ENCODE data around the gene EIF3I. TPM values are rescaled to one million over a fixed set of nuclear protein-coding genes. Genes with fewer than 3 reads are reported as not detected.

Gene EIF3I
- total RNA-seq, 1 experiment from 2014 or later, result 290 TPM

GRCh38 chr1:32205401-32206370 is 16.5 kb upstream of the EIF3I start, which contains the start of gene IQCC:
TSS of gene IQCC (plus strand) at chr1:32205671. CDS start at chr1:32205682, 11 bp downstream.
- H3K4me3 ChIP-seq, result peak within 1 kb of the TSS; percentile 64
- no peaks in the 10 kb centered on the region for H3K27me3 ChIP-seq

GRCh38 chr1:32208469-32208868 is 13.7 kb upstream of the EIF3I start:
- Histone ChIP-seq H3K27ac (no peak overlapping the region), H3K27me3 (no peaks in the 10 kb centered on the region)

More at GRCh38 chr1:32205401-32206370, 16.5 kb upstream of the EIF3I start, which contains the start of gene IQCC:
- Histone ChIP-seq H3K36me3 (no peaks in the 10 kb centered on the region), H3K27ac (peak within 1 kb of the TSS; percentile 11; the same call in 1 of the 2 replicates), H3K4me1 (peaks cover 10% of the 10 kb centered on the region), H3K9me3 (replicated peaks) (no peaks in the 10 kb centered on the region)
- peak; percentile 87 to 89 for DNase-seq

GRCh38 chr1:32208891-32209328 is 13.3 kb upstream of the EIF3I start, which contains the start of gene DCDC2B:
TSS of gene DCDC2B (plus strand) at chr1:32209089. CDS start at chr1:32209094, 5 bp downstream.
- Histone ChIP-seq H3K27ac (peak within 1 kb of the TSS; percentile 9; the same call in 1 of the 2 replicates), H3K9me3 (replicated peaks) (no peaks in the 10 kb centered on the region), H3K4me1 (peaks cover 10% of the 10 kb centered on the region), H3K4me3 (no peak within 1 kb of the TSS), H3K36me3 (no peaks in the 10 kb centered on the region), H3K27me3 (no peaks in the 10 kb centered on the region)
- peak; percentile 96 for DNase-seq

More at GRCh38 chr1:32208469-32208868, 13.7 kb upstream of the EIF3I start:
- Histone ChIP-seq H3K36me3 (no peaks in the 10 kb centered on the region), H3K4me3 (no peak overlapping the region), H3K4me1 (peaks cover 10% of the 10 kb centered on the region), H3K9me3 (replicated peaks) (no peaks in the 10 kb centered on the region)
- DNase-seq, result no peak

- H3K36me3 ChIP-seq, result no peaks in the 10 kb centered on the region
- H3K9me3 ChIP-seq (replicated peaks), result no peaks in the 10 kb centered on the region
- no peak overlapping the region for H3K4me3 ChIP-seq
- peak; percentile 70 to 85 for DNase-seq
- H3K27ac ChIP-seq, result no peak overlapping the region
- no peaks in the 10 kb centered on the region for H3K27me3 ChIP-seq
- H3K4me1 ChIP-seq, result no peaks in the 10 kb centered on the region
Observed at GRCh38 chr1:32215629-32216480, 6.4 kb upstream of the EIF3I start.

GRCh38 chr1:32216566-32216965 is 5.6 kb upstream of the EIF3I start:
- Histone ChIP-seq H3K36me3 (no peaks in the 10 kb centered on the region), H3K4me1 (no peaks in the 10 kb centered on the region), H3K27me3 (no peaks in the 10 kb centered on the region), H3K27ac (no peak overlapping the region), H3K9me3 (replicated peaks) (no peaks in the 10 kb centered on the region), H3K4me3 (no peak overlapping the region)
- no peak for DNase-seq

GRCh38 chr1:32219022-32219421 is 3.2 kb upstream of the EIF3I start:
- Histone ChIP-seq H3K4me3 (no peak overlapping the region), H3K4me1 (peaks cover 3% of the 10 kb centered on the region; the same call in 1 of the 2 replicates), H3K9me3 (replicated peaks) (no peaks in the 10 kb centered on the region), H3K27ac (no peak overlapping the region), H3K27me3 (no peaks in the 10 kb centered on the region), H3K36me3 (peaks cover 4% of the 10 kb centered on the region)
- no peak for DNase-seq

- Histone ChIP-seq H3K36me3 (peaks cover 17% of the 10 kb centered on the region), H3K27ac (no peak overlapping the region; the same call in 1 of the 2 replicates), H3K9me3 (replicated peaks) (no peaks in the 10 kb centered on the region), H3K27me3 (no peaks in the 10 kb centered on the region), H3K4me3 (peak overlapping the region; percentile 87), H3K4me1 (peaks cover 3% of the 10 kb centered on the region; the same call in 1 of the 2 replicates)
- DNase-seq, result no peak
Observed at GRCh38 chr1:32220746-32221580, 1.2 kb upstream of the EIF3I start.

- H3K36me3 ChIP-seq, result peaks cover 20% of the 10 kb centered on the region
- no peaks in the 10 kb centered on the region for H3K27me3 ChIP-seq
- H3K9me3 ChIP-seq (replicated peaks), result no peaks in the 10 kb centered on the region
- peak overlapping the region; percentile 87 for H3K4me3 ChIP-seq
- H3K27ac ChIP-seq, result peak overlapping the region; percentile 68; the same call in 1 of the 2 replicates
- DNase-seq, result no peak
- peaks cover 3% of the 10 kb centered on the region; the same call in 1 of the 2 replicates for H3K4me1 ChIP-seq
Observed at GRCh38 chr1:32221581-32221979, 627 bp upstream of the EIF3I start.

- Histone ChIP-seq H3K27me3 (no peaks in the 10 kb centered on the region), H3K27ac (no peak overlapping the region), H3K36me3 (peaks cover 35% of the 10 kb centered on the region), H3K4me3 (no peak overlapping the region), H3K4me1 (peaks cover 3% of the 10 kb centered on the region; the same call in 1 of the 2 replicates), H3K9me3 (replicated peaks) (no peaks in the 10 kb centered on the region)
- no peak for DNase-seq
Observed at GRCh38 chr1:32223683-32224082, 1.5 kb downstream of the EIF3I start.

- H3K4me3 ChIP-seq, result no peak overlapping the region
- peaks cover 3% of the 10 kb centered on the region; the same call in 1 of the 2 replicates for H3K4me1 ChIP-seq
- DNase-seq, result no peak
- H3K27me3 ChIP-seq, result no peaks in the 10 kb centered on the region
- no peak overlapping the region for H3K27ac ChIP-seq
- no peaks in the 10 kb centered on the region for H3K9me3 ChIP-seq (replicated peaks)
- peaks cover 41% of the 10 kb centered on the region for H3K36me3 ChIP-seq
Observed at GRCh38 chr1:32224285-32224684, 2.1 kb downstream of the EIF3I start.

GRCh38 chr1:32228771-32229170 is 6.6 kb downstream of the EIF3I start:
- Histone ChIP-seq H3K4me1 (no peaks in the 10 kb centered on the region; the same call in 1 of the 2 replicates), H3K4me3 (no peak overlapping the region), H3K9me3 (replicated peaks) (no peaks in the 10 kb centered on the region), H3K36me3 (peaks cover 78% of the 10 kb centered on the region), H3K27me3 (no peaks in the 10 kb centered on the region), H3K27ac (no peak overlapping the region)
- no peak for DNase-seq

GRCh38 chr1:32231843-32232432 is 9.7 kb downstream of the EIF3I start:
- H3K36me3 ChIP-seq, result peaks cover 60% of the 10 kb centered on the region
- no peaks in the 10 kb centered on the region for H3K27me3 ChIP-seq
- DNase-seq, result no peak
- H3K4me3 ChIP-seq, result no peak overlapping the region
- H3K9me3 ChIP-seq (replicated peaks), result no peaks in the 10 kb centered on the region
- H3K27ac ChIP-seq, result no peak overlapping the region
- no peaks in the 10 kb centered on the region for H3K4me1 ChIP-seq

GRCh38 chr1:32232558-32233304 is 10.5 kb downstream of the EIF3I start:
- H3K27ac ChIP-seq, result no peak overlapping the region
- no peak for DNase-seq
- H3K4me3 ChIP-seq, result no peak overlapping the region
- H3K36me3 ChIP-seq, result peaks cover 54% of the 10 kb centered on the region
- no peaks in the 10 kb centered on the region for H3K9me3 ChIP-seq (replicated peaks)
- H3K4me1 ChIP-seq, result no peaks in the 10 kb centered on the region
- no peaks in the 10 kb centered on the region for H3K27me3 ChIP-seq

Measured in SJCRH30 (cell line).